C4-2B (cell line): ENCODE measurements around the gene CASD1.

Experiments used
- CTCF ChIP-seq: fragments of 450-650 bp; conservative IDR thresholded peaks from 2 replicates; pipeline ENCODE4 v1.5.1; 2017; ENCODE audit warnings: mild to moderate bottlenecking
- ZFX ChIP-seq: fragments of 450-650 bp; IDR thresholded peaks from 2 replicates; pipeline ENCODE4 v1.6.1; 2017

- no peak for TF ChIP-seq CTCF
- no peak for TF ChIP-seq ZFX
Observed at GRCh38 chr7:94600267-94600666, 90.7 kb downstream of the CASD1 start.
